ENCODE measurements around the gene CRMP1.
A peak's percentile ranks its signal among the peaks of the same experiment; 100 is the strongest.

CRMP1 gene

DNA sequence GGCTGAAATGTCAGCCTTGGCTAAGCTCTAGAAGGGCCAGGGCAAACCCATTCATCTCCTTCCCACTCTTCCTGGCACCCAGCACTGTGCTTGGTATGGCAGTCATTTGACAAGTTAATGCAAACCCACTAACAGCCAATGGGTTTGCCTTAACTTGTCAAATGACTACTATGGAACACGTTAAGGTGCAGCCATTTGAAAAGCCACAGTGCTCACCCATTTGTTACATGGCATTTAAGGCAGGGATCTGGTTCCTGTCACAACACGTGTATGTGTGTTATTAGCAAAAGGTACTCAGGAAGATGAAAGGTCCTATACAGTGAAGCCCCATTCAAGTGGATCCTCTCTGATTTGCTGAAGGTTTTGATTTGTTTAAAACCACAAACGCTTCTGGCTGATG is 7.2 kb downstream of the CRMP1 start:
- no peak overlapping the region for H3K4me3 ChIP-seq (replicated peaks; ENCODE audit: low read depth, low read length)
- TF ChIP-seq, protein P1, sequence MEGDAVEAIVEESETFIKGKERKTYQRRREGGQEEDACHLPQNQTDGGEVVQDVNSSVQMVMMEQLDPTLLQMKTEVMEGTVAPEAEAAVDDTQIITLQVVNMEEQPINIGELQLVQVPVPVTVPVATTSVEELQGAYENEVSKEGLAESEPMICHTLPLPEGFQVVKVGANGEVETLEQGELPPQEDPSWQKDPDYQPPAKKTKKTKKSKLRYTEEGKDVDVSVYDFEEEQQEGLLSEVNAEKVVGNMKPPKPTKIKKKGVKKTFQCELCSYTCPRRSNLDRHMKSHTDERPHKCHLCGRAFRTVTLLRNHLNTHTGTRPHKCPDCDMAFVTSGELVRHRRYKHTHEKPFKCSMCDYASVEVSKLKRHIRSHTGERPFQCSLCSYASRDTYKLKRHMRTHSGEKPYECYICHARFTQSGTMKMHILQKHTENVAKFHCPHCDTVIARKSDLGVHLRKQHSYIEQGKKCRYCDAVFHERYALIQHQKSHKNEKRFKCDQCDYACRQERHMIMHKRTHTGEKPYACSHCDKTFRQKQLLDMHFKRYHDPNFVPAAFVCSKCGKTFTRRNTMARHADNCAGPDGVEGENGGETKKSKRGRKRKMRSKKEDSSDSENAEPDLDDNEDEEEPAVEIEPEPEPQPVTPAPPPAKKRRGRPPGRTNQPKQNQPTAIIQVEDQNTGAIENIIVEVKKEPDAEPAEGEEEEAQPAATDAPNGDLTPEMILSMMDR (IDR thresholded peaks at IDR 0.05; ENCODE audit: low read length, missing control alignments), result no peak
- DNase-seq (ENCODE audit: low read depth), result no peak

GRCh38 chr4:5884796-5885195 is 8.1 kb downstream of the CRMP1 start:
- TF ChIP-seq, protein P1 (IDR thresholded peaks at IDR 0.05; ENCODE audit: low read length, missing control alignments), result no peak
- DNase-seq (ENCODE audit: low read depth), result no peak
- no peak overlapping the region for H3K4me3 ChIP-seq (replicated peaks; ENCODE audit: low read depth, low read length)

DNA sequence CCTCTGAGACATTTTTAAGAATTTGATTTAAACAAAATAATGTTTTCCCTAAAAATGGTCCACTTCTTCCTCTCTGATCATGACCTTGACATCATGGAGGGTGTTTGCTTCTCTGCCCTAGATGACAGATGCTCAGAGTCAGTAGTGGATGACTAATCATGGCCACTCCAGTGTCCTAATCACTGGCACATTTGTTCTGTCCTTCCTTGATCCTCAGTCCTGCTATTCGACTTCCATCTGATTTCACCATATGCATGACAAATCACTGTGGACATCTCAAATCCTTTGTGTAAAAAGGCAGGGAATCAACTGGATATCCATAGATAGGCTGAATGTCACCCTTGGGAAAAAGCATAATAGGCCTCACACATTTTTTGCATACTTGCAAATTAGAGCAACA is 9.0 kb downstream of the CRMP1 start:
- H3K4me3 ChIP-seq (replicated peaks; ENCODE audit: low read depth, low read length), result no peak overlapping the region
- no peak for DNase-seq (ENCODE audit: low read depth)
- TF ChIP-seq, protein P1 (IDR thresholded peaks at IDR 0.05; ENCODE audit: low read length, missing control alignments), result no peak

DNA sequence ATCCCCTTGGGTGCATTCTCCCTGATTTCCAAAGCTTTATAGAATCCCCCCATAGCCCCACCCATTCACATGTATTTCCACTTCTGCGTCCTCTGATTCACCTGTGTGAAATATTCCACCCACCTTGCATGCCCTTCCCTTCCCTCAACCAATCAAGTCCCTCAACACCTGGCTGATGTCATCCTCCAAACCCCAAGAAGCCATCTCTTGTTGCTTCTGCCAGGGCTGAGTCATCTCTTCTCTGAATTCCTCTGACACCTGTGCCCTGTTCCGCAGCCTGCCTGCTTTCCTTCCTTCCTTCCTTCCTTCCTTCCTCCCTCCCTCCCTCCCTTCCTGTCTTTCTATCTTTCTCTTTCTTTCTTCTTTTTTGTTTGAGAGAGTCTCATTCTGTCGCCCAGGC is 9.9 kb downstream of the CRMP1 start:
- H3K4me3 ChIP-seq (replicated peaks; ENCODE audit: low read depth, low read length), result no peak overlapping the region

DNA sequence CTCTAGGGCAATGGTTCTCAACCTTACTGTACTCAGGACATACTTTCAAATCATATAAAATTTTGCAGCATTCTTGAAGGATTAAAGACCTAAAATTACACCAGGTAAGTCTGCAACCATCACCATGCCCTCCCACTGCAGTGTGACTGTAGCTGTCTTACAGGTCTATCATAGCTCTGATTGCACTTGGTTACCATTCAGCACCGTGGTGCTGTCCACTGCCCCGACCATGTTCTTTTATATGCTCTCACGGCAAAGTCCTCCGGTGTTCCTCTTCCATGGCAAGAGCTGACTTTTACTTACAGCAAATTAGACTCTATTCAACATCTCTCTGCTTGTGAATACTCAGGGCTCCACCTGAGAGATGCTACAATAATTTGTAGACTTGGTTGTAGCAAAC is 11.5 kb downstream of the CRMP1 start:
- TF ChIP-seq, protein P1 (IDR thresholded peaks at IDR 0.05; ENCODE audit: low read length, missing control alignments), result no peak

More for the DNA sequence above, 9.9 kb downstream of the CRMP1 start:
- no peak for DNase-seq (ENCODE audit: low read depth)
- TF ChIP-seq, protein P1 (IDR thresholded peaks at IDR 0.05; ENCODE audit: low read length, missing control alignments), result no peak

DNA sequence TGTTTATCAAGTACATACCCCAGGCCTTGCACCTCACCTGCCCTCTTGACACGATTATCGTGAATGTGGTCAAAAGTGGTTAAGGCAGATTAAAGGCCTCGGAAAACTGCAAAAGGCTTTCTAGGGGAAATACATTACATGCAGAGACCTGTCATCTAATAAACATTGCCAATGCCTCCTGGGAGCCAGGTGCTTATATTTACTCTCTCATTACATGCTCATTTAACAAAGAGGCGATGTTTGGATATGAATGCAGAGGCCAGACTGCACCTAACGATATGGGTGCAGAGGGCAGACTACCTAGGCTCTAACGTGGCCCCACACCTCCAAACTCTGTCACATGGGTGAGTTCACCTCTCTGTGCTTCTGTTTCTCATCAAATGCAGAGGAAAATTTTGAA is 14.5 kb downstream of the CRMP1 start:
- TF ChIP-seq, protein P1 (IDR thresholded peaks at IDR 0.05; ENCODE audit: low read length, missing control alignments), result no peak
- no peak overlapping the region for H3K4me3 ChIP-seq (replicated peaks; ENCODE audit: low read depth, low read length)
- DNase-seq (ENCODE audit: low read depth), result no peak

More for the DNA sequence above, 11.5 kb downstream of the CRMP1 start:
- DNase-seq (ENCODE audit: low read depth), result peak; percentile 7
- no peak overlapping the region for H3K4me3 ChIP-seq (replicated peaks; ENCODE audit: low read depth, low read length)

DNA sequence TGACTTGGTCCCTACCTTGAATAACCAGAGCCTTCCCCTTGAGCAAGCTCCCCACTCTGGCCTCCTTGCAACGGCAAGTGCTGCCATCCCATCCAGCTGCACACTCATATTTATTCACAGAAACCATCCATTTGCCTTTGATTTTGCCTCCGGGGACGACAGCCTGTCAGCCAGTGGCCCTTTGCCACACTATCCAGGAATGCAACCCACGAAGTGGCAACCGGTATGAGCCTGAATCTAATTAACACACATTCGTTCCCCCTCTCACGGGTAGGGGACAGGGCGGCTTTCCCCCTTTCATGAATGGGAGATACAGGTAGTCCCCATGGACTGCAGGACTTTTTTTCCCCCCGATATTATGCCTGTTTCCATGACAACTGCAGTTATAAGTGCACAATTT is 15.5 kb downstream of the CRMP1 start:
- DNase-seq (ENCODE audit: low read depth), result no peak
- H3K4me3 ChIP-seq (replicated peaks; ENCODE audit: low read depth, low read length), result no peak overlapping the region
- TF ChIP-seq, protein P1 (IDR thresholded peaks at IDR 0.05; ENCODE audit: low read length, missing control alignments), result no peak

All from fibroblast of pulmonary artery (primary cell).